Fibroblast of skin of left biceps (primary cell): Measurements from ENCODE around the gene IMPA2.
"Not testable (repeated sequence)": the region's sequence is repeated elsewhere in the genome, so short reads cannot be mapped to it uniquely, and the experiment has no call there.

Experiments used
- DNase-seq, 2 experiments: peaks; one replicate each; pipeline ENCODE4 v3.0.0-alpha.2; 2013; ENCODE audit warnings: low read depth in 2 of 2

The IMPA2 gene

DNA sequence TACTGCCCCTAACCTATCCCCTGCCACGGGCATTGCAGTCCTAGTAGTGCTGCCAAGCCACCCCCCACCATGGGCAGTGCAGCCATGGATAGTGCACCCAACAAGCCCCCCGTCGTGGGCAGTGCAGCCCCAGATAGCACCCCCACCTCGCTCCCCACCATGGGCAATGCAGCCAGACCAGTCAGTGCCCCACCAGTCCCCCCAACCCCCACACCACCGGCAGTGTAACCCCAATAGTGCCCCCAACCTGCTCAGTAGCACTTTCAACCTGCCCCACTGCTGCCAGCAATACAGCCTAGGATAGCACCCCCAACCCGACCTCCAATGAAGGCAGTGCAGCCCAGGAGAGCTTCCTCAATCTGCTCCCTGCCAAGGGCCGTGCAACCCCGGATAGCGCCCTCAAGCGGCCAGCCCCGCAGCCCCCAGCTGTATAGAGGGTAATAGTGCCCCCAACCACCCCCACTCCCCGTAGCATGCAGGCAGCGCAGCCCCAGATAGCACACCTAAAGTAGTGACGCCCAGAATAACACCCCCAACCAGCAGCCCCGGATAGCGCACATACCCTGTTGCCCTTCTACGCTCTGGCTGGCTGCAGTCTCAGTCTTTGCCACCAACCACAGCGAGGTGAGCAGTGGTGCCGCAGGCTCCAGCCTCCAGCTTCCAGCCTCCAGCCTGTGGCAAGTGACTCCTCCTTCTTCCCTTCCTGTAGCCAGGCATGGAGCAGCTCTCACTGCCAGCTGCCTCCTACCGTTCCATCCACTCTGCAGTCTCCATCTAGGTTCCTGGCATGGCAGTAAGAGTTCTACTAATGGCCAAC, 66.9 kb downstream of the IMPA2 start:
- no peak for DNase-seq

GRCh38 chr18:12048827-12049175, 67.5 kb downstream of the IMPA2 start:
- DNase-seq, result peak in 1 of 2 experiments; percentile 34

- DNase-seq, result no peak
Measured at GRCh38 chr18:12049978-12050811, 68.9 kb downstream of the IMPA2 start.

GRCh38 chr18:12052866-12053265, 71.6 kb downstream of the IMPA2 start:
- DNase-seq, result no peak

- DNase-seq, result no peak
Measured at GRCh38 chr18:12053289-12053688, 72.0 kb downstream of the IMPA2 start.

DNA sequence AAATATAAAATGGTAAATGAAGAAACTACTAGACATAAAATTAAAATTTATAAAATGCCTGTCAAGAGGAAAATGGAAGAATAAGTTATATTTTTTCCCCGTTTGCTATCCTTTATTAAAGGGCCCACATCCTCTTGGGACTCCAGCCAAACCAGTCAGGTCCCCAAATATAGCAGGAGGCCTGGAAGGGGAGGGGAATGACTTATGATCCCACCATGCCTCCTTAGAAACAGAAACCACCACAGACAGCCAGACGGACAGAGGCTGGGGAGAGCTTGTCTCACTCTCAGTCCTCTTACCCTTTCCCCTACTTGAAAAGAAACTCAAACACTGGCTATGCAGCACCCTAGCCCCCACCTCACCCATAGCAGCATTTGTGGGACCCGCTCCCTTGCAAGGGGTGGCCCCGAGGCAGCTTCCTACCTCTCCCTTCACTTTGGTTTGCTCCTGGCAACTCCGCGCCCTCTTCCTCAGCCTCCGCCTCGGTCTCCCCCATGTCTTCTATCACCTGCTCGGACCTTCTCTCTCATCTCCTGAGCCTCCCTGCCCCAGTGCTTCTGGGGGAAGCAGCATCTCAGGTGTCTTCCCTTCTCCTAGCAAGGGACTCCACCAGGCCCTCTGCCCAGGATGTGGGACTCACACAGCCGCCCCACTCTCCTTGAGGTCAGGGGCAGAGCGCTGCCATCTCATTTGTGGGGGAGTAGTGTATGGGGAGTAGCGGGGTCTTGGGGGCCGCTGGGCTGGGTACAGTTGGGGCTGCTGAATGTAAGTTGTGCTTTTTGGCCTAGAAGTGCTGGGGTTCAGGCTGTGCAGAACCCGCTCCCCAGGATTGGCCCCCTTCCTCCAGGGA, 75.0 kb downstream of the IMPA2 start:
- no peak for DNase-seq

DNA sequence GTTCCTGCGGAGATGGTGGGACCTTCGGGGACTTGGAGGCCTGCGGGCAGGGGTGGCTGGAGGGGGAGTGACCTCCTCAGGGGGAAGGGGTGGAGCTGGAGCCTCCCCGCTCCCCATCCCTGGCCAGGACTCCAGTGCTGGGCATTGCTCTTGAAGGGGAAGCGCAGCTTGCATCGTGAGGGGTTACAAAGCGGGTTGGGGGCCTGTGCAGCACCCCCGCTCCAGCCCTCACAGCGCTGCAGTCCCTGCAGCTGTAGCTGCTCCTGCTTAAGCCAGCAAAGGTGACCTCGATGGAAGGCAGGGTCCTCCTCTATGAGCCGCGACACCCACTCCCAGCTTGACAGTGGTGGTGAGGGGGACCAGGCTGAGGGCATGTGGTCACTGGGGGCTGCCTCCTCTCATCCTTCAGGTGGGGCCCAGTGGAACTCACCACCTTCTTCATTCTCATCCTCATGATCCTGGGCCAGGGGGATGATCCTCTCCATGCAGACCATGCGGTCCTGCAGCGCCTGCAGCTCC, 75.6 kb downstream of the IMPA2 start:
- DNase-seq, result no peak

- no peak for DNase-seq
Measured at GRCh38 chr18:12057419-12058039, 76.2 kb downstream of the IMPA2 start.

DNA sequence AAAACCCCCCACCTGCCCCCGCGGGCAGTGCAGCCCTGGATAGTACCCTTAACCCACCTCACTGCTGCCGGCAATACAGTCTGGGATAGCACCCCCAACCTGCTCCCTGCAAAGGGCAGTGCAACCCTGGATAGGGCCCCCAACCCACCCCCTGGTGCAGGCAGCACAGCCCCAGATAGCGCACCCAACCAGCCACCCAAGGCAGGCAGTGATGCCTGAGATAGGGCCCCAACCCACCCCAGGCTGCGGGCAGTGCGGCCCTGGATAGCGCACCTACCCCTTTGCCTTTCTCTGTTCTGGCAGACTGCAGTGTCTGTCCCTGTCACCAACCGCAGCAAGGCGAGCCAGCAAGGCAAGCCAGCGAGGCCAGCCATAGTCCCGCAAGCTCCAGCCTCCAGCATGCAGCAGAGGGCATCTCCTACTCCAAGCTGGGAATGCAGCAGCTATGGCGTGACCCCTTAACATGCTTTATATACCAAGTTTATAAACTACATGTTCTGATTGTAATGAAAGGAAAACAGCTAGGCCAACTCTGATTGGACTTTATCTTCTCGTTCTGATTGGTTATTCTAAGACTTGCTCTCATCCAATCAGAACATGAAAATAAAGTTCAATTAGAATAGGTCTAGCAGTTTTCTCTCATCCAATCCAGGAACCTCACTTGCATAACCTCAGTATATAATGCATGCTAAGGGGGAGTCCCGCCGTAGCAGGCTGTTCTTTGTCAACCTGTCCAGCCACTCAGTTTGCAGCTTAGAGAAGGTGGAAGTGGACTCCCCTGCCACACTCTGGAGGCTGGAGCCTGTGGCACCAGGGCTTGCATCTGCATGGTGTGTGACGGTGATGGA, 78.3 kb downstream of the IMPA2 start:
- no peak for DNase-seq

- DNase-seq, result no peak
Measured at GRCh38 chr18:12060182-12060870, 79.0 kb downstream of the IMPA2 start.

GRCh38 chr18:12061685-12062084, 80.4 kb downstream of the IMPA2 start:
- DNase-seq, result no peak

DNA sequence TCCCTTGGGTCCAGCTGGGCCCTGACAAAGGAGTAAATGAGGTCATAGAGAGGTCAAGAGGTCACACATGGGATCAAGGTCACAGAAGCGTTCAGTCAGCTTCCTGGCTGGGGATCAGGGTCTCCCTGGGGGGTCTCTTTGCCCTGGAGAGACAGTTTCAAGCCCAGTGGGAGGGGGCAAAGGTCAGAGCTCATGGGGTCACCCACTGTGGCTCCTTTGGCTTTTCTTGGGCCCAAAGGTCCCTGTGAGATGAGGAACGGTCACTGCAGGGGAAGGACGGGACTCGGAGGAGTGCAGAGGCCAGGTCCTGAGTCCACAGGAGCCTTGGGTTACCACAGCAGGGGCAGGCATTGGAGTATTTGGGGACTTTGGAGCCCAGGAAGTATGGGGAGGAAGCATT, 81.7 kb downstream of the IMPA2 start:
- DNase-seq, result no peak

GRCh38 chr18:12064086-12064763, 82.9 kb downstream of the IMPA2 start:
- no peak for DNase-seq

DNA sequence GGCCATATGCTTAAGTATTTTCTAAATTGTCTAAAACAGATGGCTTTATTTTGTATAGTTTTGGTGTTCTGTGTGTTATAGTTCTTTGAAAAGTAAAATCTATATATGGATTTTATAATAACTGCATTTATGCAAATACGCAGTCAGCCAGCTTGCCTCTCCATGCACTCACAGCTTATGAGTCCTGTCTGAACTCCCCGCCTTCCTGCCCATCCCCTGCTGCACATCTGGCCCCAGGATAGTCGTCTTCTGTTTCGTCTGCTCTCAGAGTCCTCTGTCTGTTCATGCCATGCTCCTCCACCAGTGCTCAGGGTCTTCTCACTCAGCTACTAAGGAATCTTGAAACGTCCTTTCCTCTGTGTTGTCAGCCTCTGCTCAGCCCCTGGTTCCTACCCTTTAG, 84.1 kb downstream of the IMPA2 start:
- no peak for DNase-seq

DNA sequence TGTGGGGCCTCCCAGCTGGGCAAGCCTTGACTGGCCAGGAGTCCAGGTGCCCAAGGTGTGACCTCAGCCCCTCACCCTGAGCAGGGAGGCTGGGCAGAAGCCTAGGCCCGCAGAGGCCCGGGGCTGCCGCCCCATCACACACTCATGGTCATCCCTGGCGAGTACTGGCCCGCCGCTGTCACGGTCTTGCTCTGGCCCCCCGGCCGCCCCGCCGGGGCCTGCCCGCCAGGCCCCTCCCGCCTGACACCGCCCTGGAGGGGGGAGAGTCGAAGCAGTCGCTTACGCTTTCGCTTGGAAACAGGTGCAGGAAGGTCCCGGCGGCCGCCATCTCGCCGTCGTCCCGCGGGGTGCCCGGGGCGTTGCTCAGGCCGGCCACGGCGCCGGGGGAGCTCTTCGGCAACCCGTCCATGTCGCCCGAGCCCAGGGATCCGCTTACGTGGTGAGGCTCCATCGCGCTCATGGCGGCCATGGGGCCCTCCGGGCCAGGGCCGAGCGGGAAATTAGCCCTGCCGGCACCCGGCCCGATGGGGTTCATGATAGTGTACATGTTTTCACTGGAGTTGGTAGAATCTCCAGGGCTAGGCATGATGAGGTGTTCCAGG, 85.7 kb downstream of the IMPA2 start:
- no peak for DNase-seq

- no peak for DNase-seq
Measured at GRCh38 chr18:12067671-12068070, 86.4 kb downstream of the IMPA2 start.

- not testable (repeated sequence) for DNase-seq
Measured at GRCh38 chr18:12068316-12068949, 87.1 kb downstream of the IMPA2 start.

- no peak for DNase-seq
Measured at GRCh38 chr18:12068950-12069320, 87.6 kb downstream of the IMPA2 start.
